Measurements from ENCODE around the gene SPEN.

DNA sequence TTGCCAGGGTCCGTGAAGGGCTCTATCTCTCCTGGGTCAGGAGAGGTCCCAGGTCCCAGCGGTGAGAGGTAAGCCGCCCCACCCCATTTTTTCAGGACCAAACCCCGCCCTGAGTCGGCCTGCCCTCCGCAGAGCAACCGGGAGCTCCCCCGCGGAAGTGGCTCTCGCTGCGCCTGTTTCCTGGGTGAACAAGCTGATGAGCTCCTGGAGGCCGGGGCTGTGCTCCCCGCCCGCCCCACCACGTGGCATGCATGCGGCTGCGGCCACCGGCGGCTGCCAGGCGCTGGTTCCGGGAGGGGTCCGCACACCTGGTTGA lies 96.4 kb downstream of the SPEN start:
- no peak for TF ChIP-seq ZNF354B (CRISPR knock-in tag; IDR thresholded peaks at IDR 0.05)
- no peak for TF ChIP-seq NR2C2 (CRISPR knock-in tag; IDR thresholded peaks at IDR 0.05)
- TF ChIP-seq NR2C2 (tag; IDR thresholded peaks at IDR 0.05): no peak
- TF ChIP-seq POLR2AphosphoS5 (IDR thresholded peaks at IDR 0.05; ENCODE audit: control insufficient read depth, insufficient read depth, low read depth, low read length): no peak
- TF ChIP-seq, protein P1, sequence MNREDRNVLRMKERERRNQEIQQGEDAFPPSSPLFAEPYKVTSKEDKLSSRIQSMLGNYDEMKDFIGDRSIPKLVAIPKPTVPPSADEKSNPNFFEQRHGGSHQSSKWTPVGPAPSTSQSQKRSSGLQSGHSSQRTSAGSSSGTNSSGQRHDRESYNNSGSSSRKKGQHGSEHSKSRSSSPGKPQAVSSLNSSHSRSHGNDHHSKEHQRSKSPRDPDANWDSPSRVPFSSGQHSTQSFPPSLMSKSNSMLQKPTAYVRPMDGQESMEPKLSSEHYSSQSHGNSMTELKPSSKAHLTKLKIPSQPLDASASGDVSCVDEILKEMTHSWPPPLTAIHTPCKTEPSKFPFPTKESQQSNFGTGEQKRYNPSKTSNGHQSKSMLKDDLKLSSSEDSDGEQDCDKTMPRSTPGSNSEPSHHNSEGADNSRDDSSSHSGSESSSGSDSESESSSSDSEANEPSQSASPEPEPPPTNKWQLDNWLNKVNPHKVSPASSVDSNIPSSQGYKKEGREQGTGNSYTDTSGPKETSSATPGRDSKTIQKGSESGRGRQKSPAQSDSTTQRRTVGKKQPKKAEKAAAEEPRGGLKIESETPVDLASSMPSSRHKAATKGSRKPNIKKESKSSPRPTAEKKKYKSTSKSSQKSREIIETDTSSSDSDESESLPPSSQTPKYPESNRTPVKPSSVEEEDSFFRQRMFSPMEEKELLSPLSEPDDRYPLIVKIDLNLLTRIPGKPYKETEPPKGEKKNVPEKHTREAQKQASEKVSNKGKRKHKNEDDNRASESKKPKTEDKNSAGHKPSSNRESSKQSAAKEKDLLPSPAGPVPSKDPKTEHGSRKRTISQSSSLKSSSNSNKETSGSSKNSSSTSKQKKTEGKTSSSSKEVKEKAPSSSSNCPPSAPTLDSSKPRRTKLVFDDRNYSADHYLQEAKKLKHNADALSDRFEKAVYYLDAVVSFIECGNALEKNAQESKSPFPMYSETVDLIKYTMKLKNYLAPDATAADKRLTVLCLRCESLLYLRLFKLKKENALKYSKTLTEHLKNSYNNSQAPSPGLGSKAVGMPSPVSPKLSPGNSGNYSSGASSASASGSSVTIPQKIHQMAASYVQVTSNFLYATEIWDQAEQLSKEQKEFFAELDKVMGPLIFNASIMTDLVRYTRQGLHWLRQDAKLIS (CRISPR knock-in tag; IDR thresholded peaks at IDR 0.05): no peak
- no peak for TF ChIP-seq POLR2A (conservative IDR thresholded peaks at IDR 0.05)

All from K562 (cell line).